Neutrophil (primary cell): Measurements from ENCODE around the gene ONECUT3.

Experiments
- H3K27ac ChIP-seq: fragments of 200-600 bp; sonication (generic); 2 replicates; pipeline ENCODE4 v1.5.1; 2016; ENCODE audit warnings: mild to moderate bottlenecking, moderate library complexity
- H3K27me3 ChIP-seq: fragments of 200-600 bp; sonication (generic); 2 replicates; pipeline ENCODE4 v1.6.0; 2016; ENCODE audit warnings: mild to moderate bottlenecking
- H3K36me3 ChIP-seq: fragments of 200-600 bp; sonication (generic); 2 replicates; pipeline ENCODE4 v1.5.1; 2017
- H3K4me1 ChIP-seq, 2 experiments: fragments of 200-600 bp in 1 of 2; sonication (generic) in 1 of 2; 1 replicate in 1 of 2; 2 replicates in 1 of 2; pipeline versions ENCODE4 v1.5.1 to v1.6.1; 2013 to 2016; ENCODE audit warnings: low read depth in 1 of 2, low read length in 1 of 2, mild to moderate bottlenecking in 1 of 2, moderate library complexity in 1 of 2; ENCODE audit not compliant: control insufficient read depth in 1 of 2, insufficient read depth in 1 of 2
- H3K4me3 ChIP-seq, 2 experiments: fragments of 200-600 bp in 1 of 2; sonication (generic) in 1 of 2; 1 replicate in 1 of 2; 2 replicates in 1 of 2; pipeline ENCODE4 v1.5.1; 2013 to 2016; ENCODE audit warnings: low read depth in 1 of 2, low read length in 1 of 2, mild to moderate bottlenecking in 1 of 2, moderate library complexity in 1 of 2
- H3K9me3 ChIP-seq: fragments of 200-600 bp; sonication (generic); 2 replicates; pipeline ENCODE4 v1.5.1; 2016
- TF ChIP-seq, protein P1 (sequence below): fragments of 200-600 bp; sonication (generic); IDR thresholded peaks from 2 replicates; pipeline ENCODE4 v1.5.1; 2016; ENCODE audit warnings: antibody characterized with exemption

The ONECUT3 gene

DNA sequence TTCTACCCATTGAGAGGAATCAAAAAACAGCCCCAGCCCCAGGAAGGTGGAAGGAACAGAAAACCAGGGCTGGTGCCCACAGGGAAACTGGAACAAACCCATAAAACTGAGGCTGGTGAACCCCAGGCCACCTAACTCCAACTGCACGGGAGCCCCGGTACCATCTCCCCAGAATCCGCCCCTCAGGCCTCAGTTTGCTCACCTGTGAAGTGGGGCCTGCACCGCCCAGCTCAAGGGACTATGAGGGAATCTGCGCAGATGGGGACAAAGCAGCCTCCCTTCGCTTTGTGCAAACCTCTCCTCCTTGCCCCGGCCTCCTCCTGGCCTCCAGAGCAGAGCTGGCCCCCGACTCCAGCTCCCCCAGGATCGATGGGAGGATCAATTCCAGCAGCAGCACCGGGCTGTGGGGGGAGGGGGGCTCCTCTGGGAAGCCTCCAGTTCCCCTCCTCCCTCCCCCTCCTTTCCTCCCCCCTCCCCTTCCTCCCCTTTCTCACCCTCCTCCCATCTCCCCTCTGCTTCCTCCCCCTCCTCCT lies 9.1 kb upstream of the ONECUT3 start:
- H3K4me1 ChIP-seq, result peaks cover 0 to 4% of the 10 kb centered on the region in 2 experiments
- H3K36me3 ChIP-seq, result no peaks in the 10 kb centered on the region
- H3K9me3 ChIP-seq, result no peaks in the 10 kb centered on the region
- TF ChIP-seq, protein P1, sequence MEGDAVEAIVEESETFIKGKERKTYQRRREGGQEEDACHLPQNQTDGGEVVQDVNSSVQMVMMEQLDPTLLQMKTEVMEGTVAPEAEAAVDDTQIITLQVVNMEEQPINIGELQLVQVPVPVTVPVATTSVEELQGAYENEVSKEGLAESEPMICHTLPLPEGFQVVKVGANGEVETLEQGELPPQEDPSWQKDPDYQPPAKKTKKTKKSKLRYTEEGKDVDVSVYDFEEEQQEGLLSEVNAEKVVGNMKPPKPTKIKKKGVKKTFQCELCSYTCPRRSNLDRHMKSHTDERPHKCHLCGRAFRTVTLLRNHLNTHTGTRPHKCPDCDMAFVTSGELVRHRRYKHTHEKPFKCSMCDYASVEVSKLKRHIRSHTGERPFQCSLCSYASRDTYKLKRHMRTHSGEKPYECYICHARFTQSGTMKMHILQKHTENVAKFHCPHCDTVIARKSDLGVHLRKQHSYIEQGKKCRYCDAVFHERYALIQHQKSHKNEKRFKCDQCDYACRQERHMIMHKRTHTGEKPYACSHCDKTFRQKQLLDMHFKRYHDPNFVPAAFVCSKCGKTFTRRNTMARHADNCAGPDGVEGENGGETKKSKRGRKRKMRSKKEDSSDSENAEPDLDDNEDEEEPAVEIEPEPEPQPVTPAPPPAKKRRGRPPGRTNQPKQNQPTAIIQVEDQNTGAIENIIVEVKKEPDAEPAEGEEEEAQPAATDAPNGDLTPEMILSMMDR, result no peak
- no peak overlapping the region for H3K27ac ChIP-seq
- peaks cover 91% of the 10 kb centered on the region for H3K27me3 ChIP-seq
- no peak overlapping the region for H3K4me3 ChIP-seq

DNA sequence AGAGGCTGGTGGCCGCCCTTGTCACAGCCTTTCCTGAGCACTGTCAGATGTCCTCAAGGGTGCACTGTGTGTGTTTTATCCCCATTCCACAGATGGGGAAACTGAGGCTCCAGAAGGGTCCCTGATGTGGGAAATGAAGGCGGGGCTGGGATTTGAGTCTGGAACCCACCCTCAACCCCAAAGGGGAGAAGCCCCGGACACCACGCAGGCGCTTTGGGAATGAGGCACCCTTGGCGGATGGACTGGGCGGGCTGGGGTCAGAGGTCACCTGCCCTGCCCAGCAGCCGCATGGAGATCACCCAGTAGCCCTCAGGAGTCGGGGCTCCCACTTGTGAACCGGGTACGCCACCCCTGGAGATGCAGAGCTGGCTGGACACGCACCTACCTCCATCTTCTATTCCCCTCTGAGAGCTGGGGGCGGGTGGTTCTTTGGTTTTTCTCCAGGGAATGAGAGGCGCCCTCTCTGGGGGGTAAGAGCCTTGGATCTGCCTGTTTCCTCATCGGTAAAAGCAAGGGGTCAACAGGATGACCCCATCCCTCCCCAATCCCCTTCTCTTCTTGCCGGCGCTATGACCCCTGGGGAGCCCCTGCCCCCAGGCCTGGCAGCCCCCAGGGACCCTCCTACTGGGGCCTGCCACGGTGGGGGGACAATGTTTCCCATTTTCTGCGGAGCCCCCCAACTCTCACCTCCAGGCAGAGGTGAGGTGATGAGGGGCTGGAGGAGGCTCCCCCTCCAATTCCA lies 8.3 kb upstream of the ONECUT3 start:
- Histone ChIP-seq H3K36me3 (no peaks in the 10 kb centered on the region), H3K9me3 (no peaks in the 10 kb centered on the region), H3K4me3 (no peak overlapping the region), H3K27ac (no peak overlapping the region), H3K4me1 (peaks cover 0 to 4% of the 10 kb centered on the region in 2 experiments), H3K27me3 (peaks cover 91% of the 10 kb centered on the region)
- TF ChIP-seq, protein P1, result no peak

DNA sequence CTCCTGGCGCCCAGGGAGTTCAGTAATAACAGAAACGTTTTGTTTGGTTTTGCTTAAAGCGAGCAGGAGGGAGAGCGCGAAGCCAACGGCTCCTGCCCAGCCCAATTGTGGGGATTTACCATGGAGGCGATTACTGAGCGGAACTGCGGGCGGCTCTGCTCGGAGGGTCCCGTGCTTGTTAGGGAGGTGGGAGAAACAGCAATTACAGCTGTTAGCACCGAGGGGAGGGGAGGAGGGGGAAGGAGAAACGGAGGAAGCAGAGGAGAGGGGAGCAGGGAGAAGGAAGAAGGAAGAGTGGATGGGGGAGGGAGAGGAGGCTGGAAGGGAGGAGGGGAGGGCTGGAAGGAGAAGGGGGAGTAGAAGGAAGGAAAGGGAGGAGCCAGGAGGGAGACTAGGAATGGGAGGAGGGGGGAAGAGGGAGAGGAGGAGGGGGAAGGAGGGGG lies 7.7 kb upstream of the ONECUT3 start:
- TF ChIP-seq, protein P1, result no peak
- Histone ChIP-seq H3K27ac (no peak overlapping the region), H3K4me3 (no peak overlapping the region), H3K27me3 (peaks cover 92% of the 10 kb centered on the region), H3K36me3 (no peaks in the 10 kb centered on the region), H3K4me1 (peaks cover 0 to 4% of the 10 kb centered on the region in 2 experiments), H3K9me3 (no peaks in the 10 kb centered on the region)

GRCh38 chr19:1746401-1747284 lies 6.7 kb upstream of the ONECUT3 start:
- H3K4me1 ChIP-seq, result peaks cover 0 to 4% of the 10 kb centered on the region in 2 experiments
- no peaks in the 10 kb centered on the region for H3K36me3 ChIP-seq
- TF ChIP-seq, protein P1, result no peak
- peaks cover 100% of the 10 kb centered on the region for H3K27me3 ChIP-seq
- H3K9me3 ChIP-seq, result no peaks in the 10 kb centered on the region
- H3K27ac ChIP-seq, result no peak overlapping the region
- no peak overlapping the region for H3K4me3 ChIP-seq

- peaks cover 0 to 9% of the 10 kb centered on the region in 2 experiments for H3K4me1 ChIP-seq
- H3K4me3 ChIP-seq, result no peak overlapping the region
- peaks cover 100% of the 10 kb centered on the region for H3K27me3 ChIP-seq
- no peaks in the 10 kb centered on the region for H3K36me3 ChIP-seq
- H3K27ac ChIP-seq, result no peak overlapping the region
- TF ChIP-seq, protein P1, result no peak
- H3K9me3 ChIP-seq, result no peaks in the 10 kb centered on the region
These were observed 5.8 kb upstream of the ONECUT3 start for GRCh38 chr19:1747285-1748114.
